ENCODE data around the gene NOTCH2.
"Not testable (repeated sequence)": the region's sequence is repeated elsewhere in the genome, so short reads cannot be mapped to it uniquely, and the experiment has no call there.

GRCh38 chr1:120101593-120101992, 32.1 kb upstream of the NOTCH2 start:
- not testable (repeated sequence) for TF ChIP-seq CTCF (conservative IDR thresholded peaks at IDR 0.05; ENCODE audit: low read depth in 2 of 2); REST (IDR thresholded peaks at IDR 0.05; ENCODE audit: unreplicated experiment); POLR2AphosphoS5 (IDR thresholded peaks at IDR 0.05; ENCODE audit: low read depth); JUNB (IDR thresholded peaks at IDR 0.05; ENCODE audit: unreplicated experiment); EZH2phosphoT487 (IDR thresholded peaks at IDR 0.05; ENCODE audit: unreplicated experiment); EZH2 (IDR thresholded peaks at IDR 0.05; ENCODE audit: low read depth, unreplicated experiment); CREB1 (CRISPR knock-in tag; IDR thresholded peaks at IDR 0.05; ENCODE audit: low read depth); NANOG (IDR thresholded peaks at IDR 0.05; ENCODE audit: borderline replicate concordance); STAT1 (IDR thresholded peaks at IDR 0.05; ENCODE audit: unreplicated experiment); ETS1 (IDR thresholded peaks at IDR 0.05); ZNF462 (CRISPR knock-in tag; IDR thresholded peaks at IDR 0.05)

Data from GM23338 (cell line).